Calu3 (cell line): ENCODE measurements around the gene FSTL5. TPM values are rescaled to one million over a fixed set of nuclear protein-coding genes. Genes with fewer than 3 reads are reported as not detected.

ENCODE experiments used
- BruUV-seq: library from RNA; stranded (reverse); fragments of 400-500 nt; replicated peaks from 2 replicates; lab custom pipeline; 2021; lab: Mats Ljungman, UMichigan
- CTCF ChIA-PET: fragments of 300-600 bp; sonication (Branson Sonifier 250); formaldehyde crosslinking; loops from one replicate; lab custom pipeline; 2022; ENCODE audit warnings: antibody characterized with exemption; lab: Charles Lee
- DNase-seq: peaks from one replicate; pipeline ENCODE4 v3.0.0; 2022
- H3K27ac Mint-ChIP-seq: one replicate; pipeline ENCODE4 v1.8.0; 2022; ENCODE audit warnings: mixed read lengths; ENCODE audit not compliant: unreplicated experiment
- H3K27me3 Mint-ChIP-seq: one replicate; pipeline ENCODE4 v1.8.0; 2022; ENCODE audit warnings: mixed read lengths; ENCODE audit not compliant: unreplicated experiment
- H3K36me3 Mint-ChIP-seq: one replicate; pipeline ENCODE4 v1.8.0; 2022; ENCODE audit warnings: mild to moderate bottlenecking, moderate library complexity, mixed read lengths; ENCODE audit not compliant: insufficient read depth, unreplicated experiment
- H3K4me1 Mint-ChIP-seq: one replicate; pipeline ENCODE4 v1.8.0; 2022; ENCODE audit warnings: mild to moderate bottlenecking, low read depth, mixed read lengths; ENCODE audit not compliant: unreplicated experiment
- H3K4me3 Mint-ChIP-seq: one replicate; pipeline ENCODE4 v1.8.0; 2022; ENCODE audit warnings: mild to moderate bottlenecking, low read depth, moderate library complexity, mixed read lengths; ENCODE audit not compliant: unreplicated experiment
- H3K9me3 Mint-ChIP-seq: one replicate; pipeline ENCODE4 v1.8.0; 2022; ENCODE audit warnings: low read depth, mixed read lengths; ENCODE audit not compliant: unreplicated experiment
- CTCF ChIP-seq: fragments of 200-600 bp; IDR thresholded peaks from one replicate; pipeline ENCODE4 v1.8.0; 2022; ENCODE audit warnings: antibody characterized with exemption; ENCODE audit not compliant: unreplicated experiment
- intact Hi-C: fragments of 100-400 bp; cut with micrococcal nuclease; formaldehyde crosslinking; loops from one replicate; pipeline ENCODE4 v1.10.0; 2022; ENCODE audit not compliant: unreplicated experiment
- total RNA-seq: library from RNA; stranded (reverse); gene quantifications from 2 replicates; pipeline ENCODE4 v1.2.3, GENCODE V29; 2022

The FSTL5 gene
- total RNA-seq, 1 experiment from 2014 or later, result not detected

DNA sequence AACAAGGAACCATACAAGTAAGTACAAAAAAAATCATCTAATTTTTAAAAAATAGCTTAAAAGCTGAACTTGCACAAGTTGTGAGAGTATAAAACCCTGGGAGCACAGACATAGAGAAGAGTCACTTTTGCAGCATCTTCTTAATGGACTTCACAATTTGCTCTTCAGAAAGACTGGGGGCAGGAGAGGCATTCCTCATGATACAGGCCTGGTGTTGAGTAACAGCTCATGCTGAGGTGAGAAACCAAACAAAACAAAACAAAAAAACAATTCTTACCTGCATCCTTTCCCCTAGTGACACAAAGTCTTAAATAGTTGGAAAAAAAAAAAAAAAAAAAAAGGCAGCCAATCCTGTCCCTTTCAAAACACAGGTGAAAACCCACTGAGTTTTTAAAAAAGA, 562.8 kb downstream of the FSTL5 start:
- CTCF ChIA-PET, result interaction anchor here (0.7 kb wide), 1 partner anchor 64 kb away, joined by 6 read pairs; no protein-coding TSS in a partner anchor
- no peaks in the 10 kb centered on the region for H3K27me3 Mint-ChIP-seq
- H3K4me3 Mint-ChIP-seq, result no peak overlapping the region
- no TSS peak for BruUV-seq
- no peak for DNase-seq
- no peak for TF ChIP-seq CTCF
- intact Hi-C loops, result no loop called here
- no peaks in the 10 kb centered on the region for H3K4me1 Mint-ChIP-seq
- no peaks in the 10 kb centered on the region for H3K36me3 Mint-ChIP-seq
- H3K27ac Mint-ChIP-seq, result no peak overlapping the region
- H3K9me3 Mint-ChIP-seq, result no peaks in the 10 kb centered on the region

- CTCF ChIA-PET, result no interaction called here
- Mint-ChIP-seq H3K27me3 (no peaks in the 10 kb centered on the region), H3K36me3 (no peaks in the 10 kb centered on the region), H3K4me3 (no peak overlapping the region), H3K4me1 (no peaks in the 10 kb centered on the region), H3K27ac (no peak overlapping the region), H3K9me3 (no peaks in the 10 kb centered on the region)
- DNase-seq, result no peak
- intact Hi-C loops, result no loop called here
- TF ChIP-seq CTCF, result no peak
- BruUV-seq, result no TSS peak
These were observed 568.5 kb downstream of the FSTL5 start for GRCh38 chr4:161595230-161595771.

DNA sequence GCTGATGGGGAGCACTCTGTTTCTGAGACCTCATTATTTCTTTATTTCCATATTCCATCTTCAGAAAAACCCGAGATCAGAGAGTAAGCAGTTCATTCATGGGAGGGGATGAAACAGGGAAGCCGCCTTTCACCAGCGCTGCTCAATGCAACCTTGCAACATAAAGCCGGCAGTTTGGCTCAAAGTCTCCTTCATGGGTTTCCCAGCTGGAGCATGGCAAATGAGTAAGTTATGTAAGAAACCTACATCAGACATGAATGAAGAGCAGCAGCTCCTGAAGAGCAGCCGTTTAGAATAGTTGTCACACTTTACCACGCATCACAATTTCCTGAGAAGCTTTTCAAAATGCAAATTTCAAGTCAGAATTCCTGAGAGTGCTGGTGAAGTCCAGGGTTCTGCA, 578.8 kb downstream of the FSTL5 start:
- no TSS peak for BruUV-seq

GRCh38 chr4:161583549-161583948, 580.3 kb downstream of the FSTL5 start:
- Mint-ChIP-seq H3K27me3 (no peaks in the 10 kb centered on the region), H3K36me3 (no peaks in the 10 kb centered on the region), H3K4me3 (no peak overlapping the region), H3K9me3 (no peaks in the 10 kb centered on the region), H3K27ac (no peak overlapping the region), H3K4me1 (peaks cover 8% of the 10 kb centered on the region)
- no peak for TF ChIP-seq CTCF
- intact Hi-C loops, result no loop called here
- no TSS peak for BruUV-seq
- CTCF ChIA-PET, result no interaction called here
- DNase-seq, result no peak

More for the DNA sequence above, 578.8 kb downstream of the FSTL5 start:
- intact Hi-C loops, result no loop called here
- H3K27me3 Mint-ChIP-seq, result no peaks in the 10 kb centered on the region
- CTCF ChIA-PET, result no interaction called here
- no peak for TF ChIP-seq CTCF
- H3K4me3 Mint-ChIP-seq, result no peak overlapping the region
- no peak overlapping the region for H3K27ac Mint-ChIP-seq
- no peak for DNase-seq
- H3K4me1 Mint-ChIP-seq, result peaks cover 8% of the 10 kb centered on the region
- no peaks in the 10 kb centered on the region for H3K9me3 Mint-ChIP-seq
- no peaks in the 10 kb centered on the region for H3K36me3 Mint-ChIP-seq
